GM18907 (cell line): Measurements from ENCODE around the gene AARSD1.
"Not testable (repeated sequence)": the region's sequence is repeated elsewhere in the genome, so short reads cannot be mapped to it uniquely, and the experiment has no call there.

Source experiments
- ATAC-seq: cut with Tn5 transposase; IDR thresholded peaks from one replicate; pipeline ENCODE4 v1.9.1; 2021; ENCODE audit warnings: mild to moderate bottlenecking, moderate library complexity; ENCODE audit not compliant: unreplicated experiment

AARSD1 gene

GRCh38 chr17:42920922-42921321, 43.3 kb downstream of the AARSD1 start:
- no peak for ATAC-seq

- no peak for ATAC-seq
Observed at GRCh38 chr17:42920106-42920900, 44.0 kb downstream of the AARSD1 start.

GRCh38 chr17:42919522-42920077, 44.7 kb downstream of the AARSD1 start:
- not testable (repeated sequence) for ATAC-seq

GRCh38 chr17:42918902-42919521, 45.2 kb downstream of the AARSD1 start:
- ATAC-seq: no peak

GRCh38 chr17:42917236-42917603, 47.0 kb downstream of the AARSD1 start:
- no peak for ATAC-seq

GRCh38 chr17:42916388-42917235, 47.6 kb downstream of the AARSD1 start:
- ATAC-seq: not testable (repeated sequence)

- not testable (repeated sequence) for ATAC-seq
Observed at GRCh38 chr17:42915288-42915687, 49.0 kb downstream of the AARSD1 start.

GRCh38 chr17:42913981-42914617, 50.2 kb downstream of the AARSD1 start:
- no peak for ATAC-seq

- no peak for ATAC-seq
Observed at GRCh38 chr17:42913522-42913921, 50.7 kb downstream of the AARSD1 start.

- no peak for ATAC-seq
Observed at GRCh38 chr17:42908872-42909700, 55.2 kb downstream of the AARSD1 start.

- ATAC-seq: no peak
Observed at GRCh38 chr17:42906772-42907446, 57.3 kb downstream of the AARSD1 start.

GRCh38 chr17:42904110-42904469, 60.2 kb downstream of the AARSD1 start:
- ATAC-seq: no peak

- ATAC-seq: no peak
Observed at GRCh38 chr17:42901535-42902229, 62.6 kb downstream of the AARSD1 start.
